ENCODE data around the gene KNG1. TPM values are rescaled to one million over a fixed set of nuclear protein-coding genes. Genes with fewer than 3 reads are reported as not detected.

KNG1 gene
- total and polyA plus RNA-seq, 2 of the 8 experiments (the other 6 are each of a cell fraction or from before 2014, with no cell fraction given), result 0.05 TPM; not detected in 1

- Histone ChIP-seq H4K5ac (ENCODE audit: insufficient read length, low read depth, low read length) (peak within 1 kb of the TSS; percentile 99), H3K4me2 (ENCODE audit: insufficient read depth in 1 of 2, low read depth in 2 of 2, low read length in 2 of 2) (peak within 1 kb of the TSS; percentile 86 to 95), H3K4me3 (ENCODE audit: extremely low read depth in 1 of 4, insufficient read depth in 2 of 4, low read depth in 3 of 4, low read length in 4 of 4) (peak within 1 kb of the TSS; percentile 98 to 100 (median 99)), H4K20me1 (replicated peaks in 1 of 2; ENCODE audit: control insufficient read depth in 1 of 2, insufficient read depth in 2 of 2, low read length in 2 of 2) (peaks cover 24 to 33% of the 10 kb centered on the region in 2 experiments), H4K8ac (ENCODE audit: extremely low read depth, insufficient read depth, low read length) (peak within 1 kb of the TSS; percentile 92), H3K36me3 (ENCODE audit: control insufficient read depth in 2 of 4, insufficient read depth in 4 of 4, low read length in 3 of 4) (peaks cover 29 to 45% (median 42%) of the 10 kb centered on the region in 4 experiments), H3K79me2 (ENCODE audit: control insufficient read depth in 1 of 2, insufficient read depth in 2 of 2, low read length in 2 of 2) (peaks cover 18 to 47% of the 10 kb centered on the region in 2 experiments), H3K4me1 (replicated peaks in 1 of 4; ENCODE audit: control insufficient read depth in 3 of 4, insufficient read depth in 4 of 4, low read length in 3 of 4) (peaks cover 0 to 3% (median 1%) of the 10 kb centered on the region in 4 experiments; a peak in 2 of 7 replicates), H3K23me2 (ENCODE audit: low read depth, low read length) (peaks cover 6% of the 10 kb centered on the region), H3K4ac (replicated peaks; ENCODE audit: insufficient read length, low read depth, low read length) (peak within 1 kb of the TSS; percentile 89), H4K91ac (replicated peaks; ENCODE audit: insufficient read length, low read length) (peak within 1 kb of the TSS; percentile 83), H3K23ac (ENCODE audit: insufficient read length) (no peak within 1 kb of the TSS), H2AFZ (ENCODE audit: low read length) (peak within 1 kb of the TSS; percentile 99), H2BK12ac (ENCODE audit: low read depth, low read length) (no peak within 1 kb of the TSS; the same call in 1 of the 2 replicates), H2BK15ac (ENCODE audit: low read length) (no peak within 1 kb of the TSS), H3K9ac (replicated peaks in 1 of 4; ENCODE audit: extremely low read depth in 1 of 4, low read depth in 3 of 4, low read length in 3 of 4) (peak within 1 kb of the TSS; percentile 98 to 99 (median 98)), H2BK120ac (replicated peaks; ENCODE audit: low read depth, low read length) (peak within 1 kb of the TSS; percentile 97), H3K14ac (ENCODE audit: insufficient read length) (peak within 1 kb of the TSS; percentile 89), H3K27me3 (replicated peaks in 1 of 4; ENCODE audit: control insufficient read depth in 3 of 4, extremely low read depth in 1 of 4, insufficient read depth in 3 of 4, low read length in 3 of 4) (no peaks in the 10 kb centered on the region), H2BK20ac (ENCODE audit: low read length) (no peak within 1 kb of the TSS), H3K79me1 (ENCODE audit: low read depth, low read length) (no peaks in the 10 kb centered on the region), H3K27ac (ENCODE audit: low read depth, low read length) (peak within 1 kb of the TSS; percentile 98), H3K9me3 (ENCODE audit: insufficient read depth in 2 of 2, low read depth in 1 of 2, low read length in 1 of 2) (no peaks in the 10 kb centered on the region), H3K56ac (replicated peaks; ENCODE audit: insufficient read length, low read depth, low read length) (peak within 1 kb of the TSS; percentile 87), H2BK5ac (ENCODE audit: low read depth, low read length) (peak within 1 kb of the TSS; percentile 98), H3K18ac (ENCODE audit: extremely low read depth, low read length) (peak within 1 kb of the TSS; percentile 98), H2AK5ac (ENCODE audit: low read depth, low read length) (peak within 1 kb of the TSS; percentile 67; the same call in 1 of the 2 replicates)
- WGBS, 2 experiments (ENCODE audit: extremely low coverage in 1 of 2, insufficient coverage in 1 of 2, insufficient read length in 1 of 2, insufficient replicate concordance in 2 of 2, low coverage in 1 of 2, low lambda C conversion rate in 2 of 2, missing lambda C conversion rate in 1 of 2), result 1% methylated on average over 52 of the region's 60 CpGs; no CpG with 5 or more reads in 1 of the 2 experiments
- ChIA-PET CTCF (ENCODE audit: partially characterized antibody) (interaction anchor here (1.0 to 4.8 kb wide), 4 partner anchors 31 to 193 kb away, joined by 3 to 13 read pairs (median 3); no protein-coding TSS in a partner anchor), POLR2A (ENCODE audit: partially characterized antibody) (interaction anchor here (0.7 to 4.9 kb wide), 78 partner anchors 9 to 846 kb away, joined by 3 to 170 read pairs (median 6); partner anchors contain the start of genes ADIPOQ, AHSG, DNAJB11 and FETUB)
- FAIRE-seq, result no peak
- DNase-seq (ENCODE audit: low read depth in 1 of 2, low spot score in 2 of 2), result peak; percentile 51 to 93
- TF ChIP-seq TEAD4 (IDR thresholded peaks at IDR 0.05; ENCODE audit: low read depth, low read length) (peak; percentile 67; the same call in 1 of the 2 replicates), HDAC6 (IDR thresholded peaks at IDR 0.05; ENCODE audit: low read depth, low read length) (no peak), MAX (IDR thresholded peaks at IDR 0.05) (no peak; the same call in 1 of the 2 replicates), TAF1 (IDR thresholded peaks at IDR 0.05; ENCODE audit: low read depth, low read length) (peak; percentile 100), ATF2 (IDR thresholded peaks at IDR 0.05; ENCODE audit: low read length) (peak; percentile 88), POLR2AphosphoS5 (IDR thresholded peaks at IDR 0.05; ENCODE audit: low read depth, low read length) (peak; percentile 98), SP2 (IDR thresholded peaks at IDR 0.05; ENCODE audit: low read length) (no peak), SAP30 (IDR thresholded peaks at IDR 0.05; ENCODE audit: insufficient read depth, insufficient replicate concordance, low read length) (no peak), SP4 (IDR thresholded peaks at IDR 0.05; ENCODE audit: low read length) (peak; percentile 20; the same call in 1 of the 2 replicates), SP1 (IDR thresholded peaks at IDR 0.05; ENCODE audit: low read depth, low read length) (0 out of 2 replicates have a peak, but pooled peaks have one; percentile 6)
Observed at GRCh38 chr3:186783058-186783730, 66.0 kb downstream of the KNG1 start, which contains the start of gene EIF4A2. Gene EIF4A2 (plus strand): TSS chr3:186783577. CDS start chr3:186783611, 34 bp downstream.

Data from H1 (cell line).